Hematopoietic multipotent progenitor cell treated with erythropoietin and hydrocortisone succinate and interleukin-3 and kit ligand, for 4 days (in vitro differentiated cells): ENCODE measurements around the gene SCP2D1.

Source experiments
- DNase-seq: peaks from one replicate; pipeline ENCODE4 v3.0.0-alpha.2; 2015

The SCP2D1 gene

DNA sequence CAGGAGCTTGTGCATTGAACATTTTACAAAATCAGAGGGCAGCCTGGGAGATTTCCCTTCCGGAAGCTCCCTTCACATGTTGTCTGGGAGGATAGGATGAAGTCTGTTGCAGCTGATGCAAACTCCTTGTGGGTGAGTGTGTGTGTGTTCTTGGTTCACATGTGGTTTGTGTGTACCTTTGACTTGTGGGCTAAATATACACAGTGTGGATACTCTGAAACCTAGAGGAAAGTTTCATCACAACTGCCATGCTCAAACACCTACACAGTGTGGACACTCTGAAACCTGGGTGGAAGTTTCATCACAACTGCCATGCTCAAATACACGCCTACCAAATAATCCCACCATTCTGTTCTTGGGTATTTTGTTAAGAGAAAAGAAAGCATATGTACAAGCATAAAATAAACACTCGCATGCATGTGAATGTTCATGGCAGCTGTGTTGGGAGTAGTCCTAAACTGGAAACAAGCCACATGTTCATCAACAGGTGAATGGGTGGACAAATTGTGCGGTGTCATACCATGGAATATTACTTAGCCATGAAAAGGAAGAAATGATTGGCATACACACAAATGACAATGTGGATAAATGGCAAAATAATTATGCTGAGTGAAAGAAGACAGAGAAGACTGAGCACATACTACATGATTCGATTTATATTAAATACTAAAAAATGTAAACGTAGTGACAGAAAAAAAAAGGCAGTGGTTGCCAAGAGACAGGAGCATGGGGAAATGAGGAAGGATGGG is 1.8 kb downstream of the SCP2D1 start:
- DNase-seq, result no peak

GRCh38 chr20:18822832-18823231 is 9.2 kb downstream of the SCP2D1 start:
- no peak for DNase-seq

DNA sequence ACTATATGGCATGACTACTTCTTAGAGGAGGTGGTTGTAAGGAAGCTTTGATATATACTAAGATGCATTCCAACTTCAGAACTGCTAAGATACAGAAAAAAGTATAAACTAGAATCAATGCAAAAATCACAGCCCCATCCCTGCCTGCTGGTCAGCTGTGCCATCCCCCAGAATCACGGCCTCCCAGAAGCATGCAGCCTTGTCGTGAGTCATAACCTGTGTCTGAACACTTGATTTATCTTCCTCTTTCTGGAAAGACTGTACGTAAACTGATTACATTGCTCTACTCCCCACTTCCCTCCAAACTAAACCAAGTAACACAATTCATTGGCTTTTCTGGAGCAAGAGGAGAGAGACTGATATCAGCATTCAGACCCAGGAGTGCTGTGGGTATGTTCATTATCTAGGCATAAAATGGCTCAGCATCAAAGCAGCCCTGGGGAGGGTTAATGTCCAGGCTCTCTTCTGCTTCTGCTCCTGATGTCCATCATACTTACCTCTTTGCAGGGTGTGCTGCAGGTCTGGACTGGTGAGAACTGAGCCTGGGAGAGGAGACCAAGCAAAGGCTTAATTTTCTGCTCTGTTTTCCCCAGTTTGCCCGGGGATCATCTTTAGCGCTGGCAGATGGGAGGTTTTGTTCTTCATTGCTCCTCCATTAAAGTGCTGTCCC is 18.4 kb downstream of the SCP2D1 start:
- DNase-seq, result peak; percentile 47

- DNase-seq, result no peak
Observed at GRCh38 chr20:18832546-18833200, 19.1 kb downstream of the SCP2D1 start.

GRCh38 chr20:18835466-18836256 is 22.1 kb downstream of the SCP2D1 start:
- DNase-seq, result peak; percentile 27

DNA sequence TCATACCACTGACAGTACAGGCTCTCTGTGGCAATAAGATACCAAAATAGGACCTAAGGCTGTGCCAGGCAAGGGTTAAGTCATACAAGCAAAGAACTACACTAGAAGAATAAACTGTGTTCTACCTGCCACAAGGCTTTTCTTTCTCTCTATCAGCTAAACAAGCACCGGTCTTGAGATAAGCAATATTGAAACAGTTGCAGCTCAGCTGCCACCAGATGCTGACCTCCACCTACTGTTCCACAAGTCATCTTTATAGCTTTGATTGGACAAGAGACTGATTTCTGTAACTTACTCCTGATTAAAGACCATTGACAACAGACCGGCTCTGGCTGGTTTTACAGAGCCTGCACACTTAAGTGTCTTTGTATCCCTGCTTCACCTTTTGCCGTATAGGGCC is 24.1 kb downstream of the SCP2D1 start:
- DNase-seq, result no peak

GRCh38 chr20:18839507-18840247 is 26.1 kb downstream of the SCP2D1 start:
- no peak for DNase-seq

DNA sequence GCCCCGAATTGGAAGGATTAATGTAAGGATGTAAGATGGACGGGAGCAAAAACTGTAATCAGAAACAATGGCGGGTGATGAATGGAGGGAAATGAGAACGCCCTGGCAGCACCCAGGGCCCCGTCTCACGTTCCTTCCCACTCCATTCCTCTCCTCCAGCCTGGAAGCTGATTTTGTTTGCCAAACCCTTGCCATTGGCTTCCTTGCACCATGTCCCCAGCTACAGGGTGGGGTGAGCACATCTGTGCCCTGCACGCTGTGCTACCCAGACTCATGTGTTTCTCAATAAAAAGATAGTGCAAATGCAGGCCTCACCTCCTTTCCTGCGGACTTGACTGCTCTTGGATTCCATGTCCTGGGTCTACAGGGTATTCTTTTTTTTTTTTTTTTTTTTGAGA is 26.7 kb downstream of the SCP2D1 start:
- no peak for DNase-seq

- DNase-seq, result no peak
Observed at GRCh38 chr20:18845017-18845416, 31.4 kb downstream of the SCP2D1 start.

DNA sequence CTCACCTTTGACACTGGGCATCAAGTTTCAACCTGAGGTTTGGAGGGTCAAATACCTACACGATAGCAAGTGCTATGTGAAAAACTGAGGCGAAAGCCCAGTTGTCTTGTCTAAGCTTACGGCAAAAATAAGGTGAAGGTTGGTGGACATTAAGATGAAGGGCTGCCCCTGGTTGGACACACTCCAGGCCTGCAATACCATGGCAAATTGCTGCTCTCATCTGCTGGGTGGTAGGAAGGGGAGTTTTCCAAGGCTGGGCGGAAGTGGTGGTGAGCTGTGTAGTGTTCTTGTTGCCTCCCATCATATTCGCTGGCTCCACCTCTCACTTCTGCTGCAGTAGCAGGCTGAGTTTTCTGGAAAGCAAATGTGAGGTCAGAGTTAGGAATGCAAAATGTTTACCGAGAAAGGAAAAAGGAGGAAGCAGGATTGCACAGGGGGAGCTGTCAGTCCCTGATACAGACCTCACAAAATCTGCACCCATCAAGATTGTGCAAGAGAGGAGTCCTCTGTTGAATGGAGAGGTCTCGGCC is 33.7 kb downstream of the SCP2D1 start:
- no peak for DNase-seq

- no peak for DNase-seq
Observed at GRCh38 chr20:18849131-18849530, 35.5 kb downstream of the SCP2D1 start.

- DNase-seq, result no peak
Observed at GRCh38 chr20:18851629-18852028, 38.0 kb downstream of the SCP2D1 start.

DNA sequence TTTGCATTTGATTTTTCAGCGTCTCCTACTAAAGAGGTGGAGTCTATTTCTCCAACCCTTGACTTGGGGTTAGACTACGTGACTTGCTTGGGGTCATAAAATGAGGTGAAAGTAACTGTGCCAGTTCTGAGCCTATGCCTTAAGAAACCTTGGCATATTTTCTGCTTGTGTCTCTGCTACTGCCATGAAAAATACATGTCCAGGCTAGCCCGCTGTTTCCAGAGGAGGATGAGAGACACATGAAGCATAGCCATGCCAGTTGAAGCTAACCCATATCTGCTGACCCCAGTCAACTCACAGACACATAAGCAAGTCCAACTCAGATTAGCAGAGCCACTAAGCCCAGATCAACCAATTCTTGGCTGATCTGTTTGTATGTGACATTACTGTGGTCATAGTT is 38.7 kb downstream of the SCP2D1 start:
- no peak for DNase-seq

GRCh38 chr20:18853216-18853615 is 39.6 kb downstream of the SCP2D1 start:
- DNase-seq, result no peak

GRCh38 chr20:18853946-18854646 is 40.5 kb downstream of the SCP2D1 start:
- no peak for DNase-seq

GRCh38 chr20:18855882-18856281 is 42.3 kb downstream of the SCP2D1 start:
- no peak for DNase-seq

DNA sequence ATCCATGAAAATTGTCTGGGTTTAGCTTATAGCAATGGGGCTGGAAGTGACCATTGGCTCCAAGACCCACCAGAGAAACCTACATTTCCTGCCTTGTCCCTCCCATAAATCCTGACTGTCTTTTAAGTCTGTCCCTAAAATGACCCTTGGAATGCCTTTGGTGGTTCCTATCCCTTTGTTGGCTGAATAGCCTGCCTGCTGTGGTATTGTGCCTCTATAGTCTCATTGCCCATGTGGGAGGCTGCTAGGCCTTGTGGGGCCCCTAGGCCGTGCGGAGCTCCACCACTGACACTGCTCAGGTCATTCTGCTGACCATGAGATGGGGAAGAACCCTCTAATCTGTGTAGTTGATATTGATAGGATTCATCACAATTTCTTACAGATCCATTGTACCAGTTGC is 43.3 kb downstream of the SCP2D1 start:
- DNase-seq, result no peak

- no peak for DNase-seq
Observed at GRCh38 chr20:18857640-18858039, 44.1 kb downstream of the SCP2D1 start.

DNA sequence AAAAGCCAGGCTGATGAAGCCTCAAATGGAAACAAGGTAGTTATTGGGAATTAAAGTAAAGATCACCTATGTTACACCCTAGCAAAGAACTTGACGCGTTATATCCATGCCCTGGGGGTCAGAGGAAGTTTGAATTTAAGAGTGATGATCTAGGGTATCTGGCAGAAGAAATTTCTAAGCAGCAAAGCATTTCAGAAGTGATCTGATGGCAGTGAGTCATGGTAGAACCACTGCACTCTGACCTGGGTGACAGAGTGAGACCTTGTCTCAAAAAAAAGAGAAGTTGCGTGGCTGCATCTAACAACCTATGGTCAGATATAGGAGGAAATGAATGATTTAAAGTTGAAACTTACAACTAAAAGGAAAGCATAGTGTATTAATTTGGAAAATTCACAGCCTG is 45.2 kb downstream of the SCP2D1 start:
- no peak for DNase-seq
